Spleen (tissue), 11 donors: ENCODE results near the gene CDCA5. TPM values are rescaled to one million over a fixed set of nuclear protein-coding genes. Genes with fewer than 3 reads are reported as not detected.

Experiments used
- DNase-seq: peaks from one replicate; pipeline ENCODE4 v3.0.0-alpha.2; 2020
- H3K27ac ChIP-seq, 8 donors: fragments of 200-600 bp; sonication (generic) in 7 of 8; 1 replicate in 4 of 8; 2 replicates in 4 of 8; pipeline versions ENCODE4 v1.5.0 to v1.8.0; 2016 to 2021; ENCODE audit warnings: inconsistent platforms in 4 of 8, mild to moderate bottlenecking in 4 of 8, moderate library complexity in 1 of 8
- H3K27me3 ChIP-seq, 7 donors: fragments of 200-600 bp; sonication (generic) in 6 of 7; replicated peaks in 1 of 7; 1 replicate in 4 of 7; 2 replicates in 3 of 7; pipeline versions ENCODE4 v1.5.0 to v1.8.0; 2016 to 2021; ENCODE audit warnings: inconsistent platforms in 3 of 7, mild to moderate bottlenecking in 1 of 7
- H3K36me3 ChIP-seq, 6 donors: fragments of 200-600 bp; sonication (generic) in 5 of 6; 1 replicate in 4 of 6; 2 replicates in 2 of 6; pipeline versions ENCODE4 v1.5.0 to v1.8.0; 2016 to 2021; ENCODE audit warnings: inconsistent platforms in 2 of 6
- H3K4me1 ChIP-seq, 6 donors: fragments of 200-600 bp; sonication (generic) in 5 of 6; 1 replicate in 3 of 6; 2 replicates in 3 of 6; pipeline versions ENCODE4 v1.5.0 to v1.8.0; 2016 to 2021; ENCODE audit warnings: inconsistent platforms in 3 of 6
- H3K4me3 ChIP-seq, 8 donors: fragments of 200-600 bp; sonication (generic) in 7 of 8; 1 replicate in 4 of 8; 2 replicates in 4 of 8; pipeline versions ENCODE4 v1.5.0 to v1.8.0; 2016 to 2021; ENCODE audit warnings: inconsistent platforms in 4 of 8, mild to moderate bottlenecking in 4 of 8, moderate library complexity in 2 of 8
- H3K9me3 ChIP-seq, 8 donors: fragments of 200-600 bp; sonication (generic) in 7 of 8; 1 replicate in 4 of 8; 2 replicates in 4 of 8; pipeline versions ENCODE4 v1.5.0 to v1.8.0; 2016 to 2021; ENCODE audit warnings: inconsistent platforms in 4 of 8
- POLR2A ChIP-seq, 3 donors: fragments of 450-650 bp; IDR thresholded peaks; one replicate each; pipeline ENCODE4 v1.5.1; 2017; ENCODE audit warnings: antibody characterized with exemption in 3 of 3, mild to moderate bottlenecking in 1 of 3
- POLR2AphosphoS5 ChIP-seq, 3 donors: sonication (generic); formaldehyde crosslinking; IDR thresholded peaks; one replicate each; pipeline ENCODE4 v1.5.1; 2017; ENCODE audit warnings: antibody characterized with exemption in 3 of 3
- WGBS, 5 donors: extraction: QIAGEN DNeasy Blood & Tissue Kit in 3 of 5; methylation state at CpG; one replicate each; pipeline versions ENCODE4 v1.1.5 to v1.1.7; 2013 to 2018; 5-methylcytosine and 5-hydroxymethylcytosine counted together
- intact Hi-C: fragments of 100-400 bp; cut with DNase I; formaldehyde crosslinking; loops from one replicate; pipeline ENCODE4 v1.15.0; 2023; ENCODE audit warnings: low total_unique reads
- polyA plus RNA-seq, 3 donors: library from polyadenylated mRNA; stranded (reverse); fragments of 200-250 nt; gene quantifications; one replicate each; pipeline ENCODE4 v1.2.1, GENCODE V29; 2013
- total RNA-seq, 7 donors: library from RNA; depleted of rRNA in 3 of 7; stranded (reverse); fragments of >200 nt in 3 of 7; fragmentation: NEBNext Ultra II Directional in 4 of 7; extraction: Animal tissue kit (Norgen Biotek cat#: 25700) in 4 of 7; gene quantifications; one replicate each; pipeline versions ENCODE4 v1.1.0 to v1.2.1, GENCODE V29; 2016 to 2021
- TF ChIP-seq, protein P1 (sequence below), 11 experiments: fragments of 200-600 bp in 7 of 11; fragments of 450-650 bp in 4 of 11; sonication (generic) in 4 of 11; IDR thresholded peaks in 8 of 11; conservative IDR thresholded peaks in 3 of 11; 1 replicate in 7 of 11; 2 replicates in 4 of 11; pipeline versions ENCODE4 v1.4.0 to v1.8.0; 2016 to 2021; ENCODE audit warnings: antibody characterized with exemption in 11 of 11, inconsistent platforms in 4 of 11, mild to moderate bottlenecking in 1 of 11
- donor health status: healthy with polysubstance abuse.
- donor health status: DM: no; HTN: no; CAD: no; lungs with moderate emphysema.
- donor health status: DM: no; HTN: no; CAD: no.
- donor health status: Bipolar disorder and iron deficiency.
- donor health status: healthy.
- donor health status: DM: no; HTN: no; CAD: no.
- donor health status: DM: yes; HTN: yes; CAD: no.

Gene CDCA5
- total and polyA plus RNA-seq, 10 donors: 1.5 to 11.1 (median 5.3) TPM

DNA sequence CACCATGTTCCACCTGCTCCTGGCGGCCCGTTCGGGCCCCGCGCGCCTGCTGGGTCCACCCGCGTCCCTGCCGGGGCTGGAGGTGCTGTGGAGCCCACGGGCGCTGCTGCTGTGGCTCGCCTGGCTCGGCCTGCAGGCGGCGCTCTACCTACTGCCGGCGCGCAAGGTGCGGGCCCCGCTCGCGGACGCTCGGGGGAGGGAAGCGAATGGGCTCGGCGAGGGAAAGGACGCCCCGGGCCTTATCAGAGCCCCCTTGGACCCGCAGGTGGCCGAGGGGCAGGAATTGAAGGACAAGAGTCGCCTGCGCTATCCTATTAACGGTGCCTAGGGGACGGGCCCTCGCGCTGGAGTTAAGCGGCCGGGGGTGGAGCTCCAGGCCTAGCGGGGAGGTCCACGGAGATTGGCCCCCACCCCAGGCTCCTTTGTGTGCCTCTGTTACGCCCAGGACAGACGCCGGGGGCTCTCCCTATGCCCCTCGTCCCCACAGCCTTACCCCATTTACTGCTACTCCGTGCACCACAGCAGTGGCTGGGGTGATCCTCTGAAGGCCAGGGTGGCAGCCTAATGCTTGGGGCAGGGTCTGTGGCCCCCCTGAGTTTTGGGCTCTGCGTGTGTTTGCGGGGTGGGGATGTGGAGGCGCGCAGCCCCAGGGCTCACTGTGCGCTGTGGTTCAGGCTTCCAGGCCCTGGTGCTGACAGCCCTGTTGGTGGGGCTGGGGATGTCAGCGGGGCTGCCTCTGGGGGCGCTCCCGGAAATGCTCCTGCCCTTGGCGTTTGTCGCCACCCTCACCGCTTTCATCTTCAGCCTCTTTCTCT lies 28.9 kb upstream of the CDCA5 start:
- H3K4me3 ChIP-seq: peak overlapping the region; percentile 54 to 77 (median 57)
- TF ChIP-seq, protein P1, sequence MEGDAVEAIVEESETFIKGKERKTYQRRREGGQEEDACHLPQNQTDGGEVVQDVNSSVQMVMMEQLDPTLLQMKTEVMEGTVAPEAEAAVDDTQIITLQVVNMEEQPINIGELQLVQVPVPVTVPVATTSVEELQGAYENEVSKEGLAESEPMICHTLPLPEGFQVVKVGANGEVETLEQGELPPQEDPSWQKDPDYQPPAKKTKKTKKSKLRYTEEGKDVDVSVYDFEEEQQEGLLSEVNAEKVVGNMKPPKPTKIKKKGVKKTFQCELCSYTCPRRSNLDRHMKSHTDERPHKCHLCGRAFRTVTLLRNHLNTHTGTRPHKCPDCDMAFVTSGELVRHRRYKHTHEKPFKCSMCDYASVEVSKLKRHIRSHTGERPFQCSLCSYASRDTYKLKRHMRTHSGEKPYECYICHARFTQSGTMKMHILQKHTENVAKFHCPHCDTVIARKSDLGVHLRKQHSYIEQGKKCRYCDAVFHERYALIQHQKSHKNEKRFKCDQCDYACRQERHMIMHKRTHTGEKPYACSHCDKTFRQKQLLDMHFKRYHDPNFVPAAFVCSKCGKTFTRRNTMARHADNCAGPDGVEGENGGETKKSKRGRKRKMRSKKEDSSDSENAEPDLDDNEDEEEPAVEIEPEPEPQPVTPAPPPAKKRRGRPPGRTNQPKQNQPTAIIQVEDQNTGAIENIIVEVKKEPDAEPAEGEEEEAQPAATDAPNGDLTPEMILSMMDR (IDR thresholded peaks at IDR 0.05 in 8 of 11, conservative IDR thresholded peaks at IDR 0.05 in 3 of 11): peak; percentile 66 to 98 (median 95)
- no peak for TF ChIP-seq POLR2A (IDR thresholded peaks at IDR 0.05)
- peak; percentile 81 to 89 (median 83) for TF ChIP-seq POLR2AphosphoS5 (IDR thresholded peaks at IDR 0.05)
- no peaks in the 10 kb centered on the region for H3K9me3 ChIP-seq
- H3K27me3 ChIP-seq: no peaks in the 10 kb centered on the region
- peaks cover 0 to 42% (median 30%) of the 10 kb centered on the region in 6 donors for H3K36me3 ChIP-seq
- peak overlapping the region; percentile 35 to 84 (median 76) for H3K27ac ChIP-seq
- DNase-seq: peak; percentile 95
- intact Hi-C loops: no loop called here
- peaks cover 40 to 74% (median 59%) of the 10 kb centered on the region in 6 donors for H3K4me1 ChIP-seq
- 1 to 2% (median 1%) methylated on average over 24 to 57 of the region's 57 CpGs for WGBS, 5 donors

DNA sequence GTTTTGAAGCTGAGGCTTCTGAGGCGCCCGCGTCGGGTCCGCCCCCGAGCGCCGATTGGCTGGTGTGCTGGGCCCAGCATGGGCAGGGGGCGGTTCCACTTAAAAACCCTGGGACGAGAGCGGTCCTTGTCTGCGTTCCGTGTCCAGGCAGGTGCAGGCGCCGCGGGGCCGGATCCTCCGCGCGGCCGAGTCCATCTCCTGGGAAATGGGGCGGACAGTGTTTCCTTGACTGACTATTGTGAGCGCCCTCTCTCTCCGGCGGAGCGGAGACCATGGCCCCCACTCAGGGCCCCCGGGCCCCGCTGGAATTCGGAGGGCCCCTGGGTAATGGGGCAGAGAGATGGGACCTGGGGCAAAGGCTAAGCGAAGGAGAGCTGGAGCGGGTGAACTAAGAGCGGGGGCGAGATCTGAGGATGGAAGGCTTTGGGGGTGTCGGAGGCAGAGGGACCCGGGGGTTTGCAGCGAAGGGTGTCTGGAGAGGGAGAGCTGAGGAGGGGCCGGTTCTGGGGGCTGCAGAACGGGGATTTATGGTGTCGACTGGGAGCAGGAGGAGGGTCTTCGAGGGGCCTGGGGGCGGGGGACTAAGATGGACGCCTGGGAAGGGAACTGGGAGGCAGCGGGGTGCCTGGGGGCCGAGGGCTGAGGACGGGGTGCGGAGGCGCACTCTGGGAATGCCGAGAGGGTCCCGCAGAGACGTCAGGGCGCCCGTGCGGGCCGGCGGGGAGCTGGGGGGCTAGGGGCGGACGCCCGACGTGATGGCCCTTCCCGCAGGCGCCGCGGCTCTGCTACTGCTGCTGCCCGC lies 28.1 kb upstream of the CDCA5 start, which contains the start of gene TM7SF2:
Gene TM7SF2 (plus strand): TSS at position 129 of the 802 bp plus-strand sequence. CDS start 144 bp downstream, at position 273.
- H3K27ac ChIP-seq: peak within 1 kb of the TSS; percentile 35 to 84 (median 76)
- H3K9me3 ChIP-seq: no peaks in the 10 kb centered on the region
- WGBS, 5 donors: 0 to 1% (median 1%) methylated on average over 34 to 64 of the region's 64 CpGs
- peaks cover 0 to 50% (median 36%) of the 10 kb centered on the region in 6 donors for H3K36me3 ChIP-seq
- peak; percentile 99 for DNase-seq
- TF ChIP-seq POLR2AphosphoS5 (IDR thresholded peaks at IDR 0.05) (peak; percentile 89 to 96 (median 94)), POLR2A (IDR thresholded peaks at IDR 0.05) (peak in 1 of 3 donors; percentile 72)
- TF ChIP-seq, protein P1 (IDR thresholded peaks at IDR 0.05 in 8 of 11, conservative IDR thresholded peaks at IDR 0.05 in 3 of 11): peak in 1 of 11 experiments; percentile 29
- H3K4me1 ChIP-seq: peaks cover 40 to 69% (median 56%) of the 10 kb centered on the region in 6 donors
- H3K27me3 ChIP-seq: no peaks in the 10 kb centered on the region
- intact Hi-C loops: no loop called here
- H3K4me3 ChIP-seq: peak within 1 kb of the TSS; percentile 54 to 77 (median 57)

DNA sequence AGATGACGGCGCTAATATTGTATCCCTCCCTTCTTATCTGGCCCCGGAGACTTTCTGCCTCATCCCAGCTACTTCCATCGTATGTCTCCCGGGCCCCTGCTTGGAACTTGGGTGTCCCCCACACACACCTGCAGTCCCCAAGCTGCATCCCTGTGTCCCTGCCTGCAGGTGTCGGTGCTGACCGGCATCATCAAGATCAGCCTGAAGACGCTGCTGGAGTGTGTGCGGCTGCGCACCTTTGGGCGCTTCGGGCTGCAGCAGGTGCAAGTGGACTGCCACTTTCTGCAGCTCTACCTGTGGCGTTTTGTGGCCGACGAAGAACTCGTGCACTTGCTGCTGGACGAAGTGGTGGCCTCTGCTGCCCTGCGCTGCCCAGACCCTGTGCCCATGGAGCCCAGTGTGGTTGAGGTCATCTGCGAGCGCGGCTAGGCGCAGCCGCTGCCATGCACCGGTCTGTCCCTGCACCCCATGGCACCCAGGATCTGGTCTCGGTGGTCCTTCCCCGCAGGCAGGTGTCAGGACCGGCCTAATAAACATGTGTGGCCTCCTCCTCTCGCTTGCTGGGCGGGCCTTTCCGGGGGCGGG lies 27.4 kb upstream of the CDCA5 start:
- H3K27ac ChIP-seq: peak overlapping the region in 7 of 8 donors; percentile 35 to 84 (median 77)

More for the DNA sequence above, 27.4 kb upstream of the CDCA5 start:
- peak overlapping the region in 7 of 8 donors; percentile 54 to 77 (median 57) for H3K4me3 ChIP-seq
- H3K4me1 ChIP-seq: peaks cover 36 to 62% (median 49%) of the 10 kb centered on the region in 6 donors
- no peaks in the 10 kb centered on the region for H3K27me3 ChIP-seq
- TF ChIP-seq POLR2A (IDR thresholded peaks at IDR 0.05): no peak
- TF ChIP-seq, protein P1 (IDR thresholded peaks at IDR 0.05 in 8 of 11, conservative IDR thresholded peaks at IDR 0.05 in 3 of 11): no peak
- TF ChIP-seq POLR2AphosphoS5 (IDR thresholded peaks at IDR 0.05): no peak
- peaks cover 0 to 51% (median 35%) of the 10 kb centered on the region in 6 donors for H3K36me3 ChIP-seq
- 64 to 69% (median 66%) methylated on average over 27 to 31 of the region's 31 CpGs for WGBS, 5 donors
- intact Hi-C loops: no loop called here
- no peak for DNase-seq
- H3K9me3 ChIP-seq: no peaks in the 10 kb centered on the region
